CD14-positive monocyte (primary cell): ENCODE data around the gene TANGO6. TPM values are rescaled to one million over a fixed set of nuclear protein-coding genes. Genes with fewer than 3 reads are reported as not detected.

Source experiments
- DNase-seq, 3 donors: peaks; one replicate each; pipeline ENCODE4 v3.0.0-alpha.2; 2011 to 2022
- H2AFZ ChIP-seq: 2 replicates; pipeline ENCODE4 v1.6.0; 2012; ENCODE audit warnings: mild to moderate bottlenecking, low read depth, low read length, inconsistent platforms; ENCODE audit not compliant: insufficient read depth, poor library complexity, severe bottlenecking
- H3K27ac ChIP-seq, 2 donors: 1 replicate in 1 of 2; 2 replicates in 1 of 2; pipeline ENCODE4 v1.5.1; 2012 to 2013; ENCODE audit warnings: low read length in 2 of 2, control low read depth in 1 of 2, inconsistent platforms in 1 of 2, low read depth in 1 of 2, mild to moderate bottlenecking in 1 of 2
- H3K27me3 ChIP-seq, 2 donors: one replicate each; pipeline versions ENCODE4 v1.6.0 to v1.6.1; 2011 to 2013; ENCODE audit warnings: low read length in 2 of 2; ENCODE audit not compliant: control insufficient read depth in 2 of 2, insufficient read depth in 2 of 2
- H3K36me3 ChIP-seq, 2 donors: replicated peaks in 1 of 2; 1 replicate in 1 of 2; 2 replicates in 1 of 2; pipeline versions ENCODE4 v1.5.1 to v1.6.1; 2012 to 2013; ENCODE audit warnings: low read length in 2 of 2, control low read depth in 1 of 2, inconsistent platforms in 1 of 2, mild to moderate bottlenecking in 1 of 2; ENCODE audit not compliant: insufficient read depth in 2 of 2, control insufficient read depth in 1 of 2
- H3K4me1 ChIP-seq, 2 donors: 1 replicate in 1 of 2; 2 replicates in 1 of 2; pipeline versions ENCODE4 v1.5.1 to v1.6.1; 2012 to 2013; ENCODE audit warnings: low read length in 2 of 2, control low read depth in 1 of 2, inconsistent platforms in 1 of 2, mild to moderate bottlenecking in 1 of 2, moderate library complexity in 1 of 2; ENCODE audit not compliant: insufficient read depth in 2 of 2, control insufficient read depth in 1 of 2
- H3K4me2 ChIP-seq: replicated peaks from 2 replicates; pipeline ENCODE3; 2012; ENCODE audit warnings: low read length, moderate library complexity, mild to moderate bottlenecking; ENCODE audit not compliant: poor library complexity, severe bottlenecking; ENCODE audit errors: extremely low read depth
- H3K4me3 ChIP-seq, 3 experiments: fragments of 200-600 bp in 1 of 3; sonication (generic) in 1 of 3; replicated peaks in 1 of 3; 1 replicate in 2 of 3; 2 replicates in 1 of 3; pipeline ENCODE4 v1.5.1; 2011 to 2013; ENCODE audit warnings: low read length in 3 of 3, mild to moderate bottlenecking in 3 of 3, control low read depth in 2 of 3, low read depth in 2 of 3, inconsistent platforms in 1 of 3, moderate library complexity in 1 of 3
- H3K79me2 ChIP-seq: 2 replicates; pipeline ENCODE4 v1.6.0; 2012; ENCODE audit warnings: mild to moderate bottlenecking, control low read depth, inconsistent platforms, low read length, moderate library complexity; ENCODE audit not compliant: insufficient read depth
- H3K9ac ChIP-seq: 2 replicates; pipeline ENCODE4 v1.6.0; 2017; ENCODE audit warnings: low read length, mild to moderate bottlenecking; ENCODE audit not compliant: insufficient read depth, poor library complexity, severe bottlenecking
- H3K9me3 ChIP-seq, 2 donors: replicated peaks in 1 of 2; 1 replicate in 1 of 2; 2 replicates in 1 of 2; pipeline versions ENCODE4 v1.5.1 to v1.6.1; 2012 to 2013; ENCODE audit warnings: low read length in 2 of 2, control low read depth in 1 of 2; ENCODE audit not compliant: control insufficient read depth in 1 of 2, insufficient read depth in 1 of 2
- H4K20me1 ChIP-seq: 2 replicates; pipeline ENCODE4 v1.6.0; 2012; ENCODE audit warnings: mild to moderate bottlenecking, low read length, control low read depth, moderate library complexity; ENCODE audit not compliant: insufficient read depth
- H3K27ac Mint-ChIP-seq, 7 donors: one replicate each; pipeline ENCODE4 v1.8.0; 2020; ENCODE audit warnings: mild to moderate bottlenecking in 7 of 7, mixed read lengths in 7 of 7, moderate library complexity in 6 of 7, inconsistent platforms in 2 of 7
- H3K27me3 Mint-ChIP-seq, 3 donors: one replicate each; pipeline ENCODE4 v1.8.0; 2021 to 2022; ENCODE audit warnings: low read depth in 3 of 3, mild to moderate bottlenecking in 3 of 3, mixed read lengths in 3 of 3, moderate library complexity in 3 of 3, inconsistent platforms in 1 of 3
- H3K36me3 Mint-ChIP-seq, 2 donors: one replicate each; pipeline ENCODE4 v1.8.0; 2020; ENCODE audit warnings: mixed read lengths in 2 of 2, inconsistent platforms in 1 of 2, mild to moderate bottlenecking in 1 of 2
- H3K4me1 Mint-ChIP-seq: one replicate; pipeline ENCODE4 v1.8.0; 2020; ENCODE audit warnings: mild to moderate bottlenecking, mixed read lengths
- H3K4me3 Mint-ChIP-seq, 2 donors: one replicate each; pipeline ENCODE4 v1.8.0; 2020; ENCODE audit warnings: mild to moderate bottlenecking in 2 of 2, mixed read lengths in 2 of 2, moderate library complexity in 1 of 2
- H3K9me3 Mint-ChIP-seq, 7 donors: one replicate each; pipeline ENCODE4 v1.8.0; 2020 to 2022; ENCODE audit warnings: mixed read lengths in 7 of 7, mild to moderate bottlenecking in 6 of 7, moderate library complexity in 6 of 7, inconsistent platforms in 2 of 7
- CTCF ChIP-seq: fragments of 200-600 bp; IDR thresholded peaks from one replicate; pipeline ENCODE4 v1.8.0; 2022; ENCODE audit warnings: antibody characterized with exemption, mild to moderate bottlenecking
- WGBS: methylation state at CpG from one replicate; pipeline ENCODE4 v1.1.5; 2013; ENCODE audit warnings: missing lambda C conversion rate; ENCODE audit not compliant: insufficient coverage; 5-methylcytosine and 5-hydroxymethylcytosine counted together
- intact Hi-C, 2 donors: fragments of 100-400 bp; cut with micrococcal nuclease; formaldehyde crosslinking; loops; one replicate each; pipeline versions ENCODE4 v1.15.0 to v1.15.1; 2023
- polyA plus RNA-seq, 3 donors: library from polyadenylated mRNA; depleted of rRNA in 1 of 3; unstranded in 2 of 3; stranded (reverse) in 1 of 3; fragments of 300-500 nt in 2 of 3; fragments of >200 nt in 1 of 3; fragmentation: Illumina TruSeq in 2 of 3; gene quantifications; 1 replicate in 2 of 3; 2 replicates in 1 of 3; pipeline ENCODE4 v1.2.3, GENCODE V29; 2012 to 2021

TANGO6 gene
- polyA plus RNA-seq, 3 donors, result 6.5 to 8.1 (median 7.3) TPM

DNA sequence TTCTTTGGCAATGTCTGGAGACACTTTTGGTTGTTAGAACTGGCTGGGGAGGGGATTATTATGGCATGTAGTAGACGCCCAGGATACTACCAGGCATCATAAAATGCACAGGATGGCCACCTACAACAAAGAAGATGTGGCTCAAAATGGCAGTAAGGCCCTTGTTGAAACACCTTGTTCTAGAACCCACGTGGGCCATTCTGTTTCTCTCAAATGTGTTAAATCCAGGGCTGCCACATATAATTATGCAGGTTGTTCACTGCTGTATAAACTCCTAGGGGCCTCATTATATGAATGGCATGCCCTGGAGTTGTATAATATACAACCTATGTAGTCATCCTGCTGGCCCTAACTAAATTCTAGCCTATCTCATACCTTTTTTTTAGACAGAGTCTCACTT lies 138.6 kb downstream of the TANGO6 start:
- peak overlapping the region in 1 of 7 donors; percentile 42 for H3K27ac Mint-ChIP-seq
- no peak overlapping the region for H2AFZ ChIP-seq
- no peaks in the 10 kb centered on the region for H3K4me1 ChIP-seq
- H3K4me3 Mint-ChIP-seq, result no peak overlapping the region
- no peaks in the 10 kb centered on the region for H3K79me2 ChIP-seq
- peaks cover 7 to 43% of the 10 kb centered on the region in 2 donors for H3K36me3 ChIP-seq
- no peak overlapping the region for H3K4me3 ChIP-seq
- H3K4me2 ChIP-seq, result no peak overlapping the region
- no peak for DNase-seq
- TF ChIP-seq CTCF, result no peak
- H3K9me3 Mint-ChIP-seq, result no peaks in the 10 kb centered on the region
- H3K27me3 Mint-ChIP-seq, result no peaks in the 10 kb centered on the region
- no peak overlapping the region for H3K27ac ChIP-seq
- no peaks in the 10 kb centered on the region for H3K9me3 ChIP-seq
- no peaks in the 10 kb centered on the region for H4K20me1 ChIP-seq
- H3K4me1 Mint-ChIP-seq, result peaks cover 4% of the 10 kb centered on the region
- no peaks in the 10 kb centered on the region for H3K27me3 ChIP-seq
- intact Hi-C loops, result no loop called here
- peaks cover 39 to 69% of the 10 kb centered on the region in 2 donors for H3K36me3 Mint-ChIP-seq
- no peak overlapping the region for H3K9ac ChIP-seq
- 80% methylated on average over 1 of the region's 2 CpGs for WGBS

GRCh38 chr16:68984467-68984866 lies 141.1 kb downstream of the TANGO6 start:
- peaks cover 0 to 2% (median 0%) of the 10 kb centered on the region in 3 donors for H3K27me3 Mint-ChIP-seq
- no peak overlapping the region for H3K27ac Mint-ChIP-seq
- peaks cover 32 to 65% of the 10 kb centered on the region in 2 donors for H3K36me3 Mint-ChIP-seq
- no CpG with 5 or more reads among the region's 1 CpG for WGBS
- Histone ChIP-seq H3K27me3 (no peaks in the 10 kb centered on the region), H2AFZ (no peak overlapping the region), H3K4me1 (no peaks in the 10 kb centered on the region), H3K27ac (no peak overlapping the region), H4K20me1 (no peaks in the 10 kb centered on the region), H3K4me3 (no peak overlapping the region), H3K36me3 (peaks cover 2 to 28% of the 10 kb centered on the region in 2 donors), H3K9ac (no peak overlapping the region), H3K4me2 (no peak overlapping the region), H3K9me3 (no peaks in the 10 kb centered on the region), H3K79me2 (no peaks in the 10 kb centered on the region)
- intact Hi-C loops, result no loop called here
- H3K4me1 Mint-ChIP-seq, result no peaks in the 10 kb centered on the region
- no peak overlapping the region for H3K4me3 Mint-ChIP-seq
- TF ChIP-seq CTCF, result no peak
- no peak for DNase-seq
- H3K9me3 Mint-ChIP-seq, result no peaks in the 10 kb centered on the region
